ENCODE data around the gene SLC22A12. TPM values are rescaled to one million over a fixed set of nuclear protein-coding genes. Genes with fewer than 3 reads are reported as not detected.

The SLC22A12 gene
- polyA plus RNA-seq (2011; rRNA removed) (not detected in 2 replicates), polyA minus RNA-seq (2011; rRNA and poly(A)+ RNA removed) (not detected in 2 replicates)

DNA sequence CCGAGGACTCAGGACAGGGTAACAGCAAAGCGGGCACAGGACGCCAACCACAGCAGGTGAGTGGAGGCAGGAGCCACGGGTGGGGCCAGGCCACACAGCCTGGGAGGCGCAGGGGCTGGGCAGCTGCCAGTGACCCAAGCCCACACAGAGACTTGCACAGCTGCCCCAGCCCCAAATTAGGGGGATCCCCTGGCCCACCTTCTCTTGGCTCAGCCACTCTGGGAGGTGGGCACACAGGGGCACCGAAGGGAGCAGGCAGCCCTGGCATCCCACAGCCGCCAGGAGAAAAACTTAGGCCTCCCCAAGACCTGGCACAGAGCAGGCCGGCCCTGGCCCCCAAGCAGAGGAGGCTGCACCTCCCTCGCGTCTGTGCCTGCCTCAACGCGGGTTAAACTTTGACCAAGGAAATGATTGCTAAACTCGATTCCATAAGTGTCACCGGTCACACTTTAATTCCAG, at the start of gene SLC22A12:
TSS of gene SLC22A12 (plus strand) at position 458 of the 459 bp plus-strand sequence. CDS start 337 bp downstream, outside the sequence.
- H3K27ac ChIP-seq (ENCODE audit: low read depth, low read length) = no peak within 1 kb of the TSS
- peaks cover 25% of the 10 kb centered on the region; the same call in 1 of the 2 replicates for H3K9me3 ChIP-seq (ENCODE audit: control insufficient read depth, insufficient read depth, low read length)
- no peak for DNase-seq (ENCODE audit: low read depth, low spot score)
- no peak within 1 kb of the TSS for H3K4me3 ChIP-seq (ENCODE audit: low read depth, low read length)
- H3K27me3 ChIP-seq (ENCODE audit: control insufficient read depth, insufficient read depth, low read length) = no peaks in the 10 kb centered on the region
- TF ChIP-seq, protein P1, sequence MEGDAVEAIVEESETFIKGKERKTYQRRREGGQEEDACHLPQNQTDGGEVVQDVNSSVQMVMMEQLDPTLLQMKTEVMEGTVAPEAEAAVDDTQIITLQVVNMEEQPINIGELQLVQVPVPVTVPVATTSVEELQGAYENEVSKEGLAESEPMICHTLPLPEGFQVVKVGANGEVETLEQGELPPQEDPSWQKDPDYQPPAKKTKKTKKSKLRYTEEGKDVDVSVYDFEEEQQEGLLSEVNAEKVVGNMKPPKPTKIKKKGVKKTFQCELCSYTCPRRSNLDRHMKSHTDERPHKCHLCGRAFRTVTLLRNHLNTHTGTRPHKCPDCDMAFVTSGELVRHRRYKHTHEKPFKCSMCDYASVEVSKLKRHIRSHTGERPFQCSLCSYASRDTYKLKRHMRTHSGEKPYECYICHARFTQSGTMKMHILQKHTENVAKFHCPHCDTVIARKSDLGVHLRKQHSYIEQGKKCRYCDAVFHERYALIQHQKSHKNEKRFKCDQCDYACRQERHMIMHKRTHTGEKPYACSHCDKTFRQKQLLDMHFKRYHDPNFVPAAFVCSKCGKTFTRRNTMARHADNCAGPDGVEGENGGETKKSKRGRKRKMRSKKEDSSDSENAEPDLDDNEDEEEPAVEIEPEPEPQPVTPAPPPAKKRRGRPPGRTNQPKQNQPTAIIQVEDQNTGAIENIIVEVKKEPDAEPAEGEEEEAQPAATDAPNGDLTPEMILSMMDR (IDR thresholded peaks at IDR 0.05; ENCODE audit: low read depth, low read length) = no peak
- POLR2A ChIA-PET = no interaction called here
- CTCF ChIA-PET = no interaction called here

DNA sequence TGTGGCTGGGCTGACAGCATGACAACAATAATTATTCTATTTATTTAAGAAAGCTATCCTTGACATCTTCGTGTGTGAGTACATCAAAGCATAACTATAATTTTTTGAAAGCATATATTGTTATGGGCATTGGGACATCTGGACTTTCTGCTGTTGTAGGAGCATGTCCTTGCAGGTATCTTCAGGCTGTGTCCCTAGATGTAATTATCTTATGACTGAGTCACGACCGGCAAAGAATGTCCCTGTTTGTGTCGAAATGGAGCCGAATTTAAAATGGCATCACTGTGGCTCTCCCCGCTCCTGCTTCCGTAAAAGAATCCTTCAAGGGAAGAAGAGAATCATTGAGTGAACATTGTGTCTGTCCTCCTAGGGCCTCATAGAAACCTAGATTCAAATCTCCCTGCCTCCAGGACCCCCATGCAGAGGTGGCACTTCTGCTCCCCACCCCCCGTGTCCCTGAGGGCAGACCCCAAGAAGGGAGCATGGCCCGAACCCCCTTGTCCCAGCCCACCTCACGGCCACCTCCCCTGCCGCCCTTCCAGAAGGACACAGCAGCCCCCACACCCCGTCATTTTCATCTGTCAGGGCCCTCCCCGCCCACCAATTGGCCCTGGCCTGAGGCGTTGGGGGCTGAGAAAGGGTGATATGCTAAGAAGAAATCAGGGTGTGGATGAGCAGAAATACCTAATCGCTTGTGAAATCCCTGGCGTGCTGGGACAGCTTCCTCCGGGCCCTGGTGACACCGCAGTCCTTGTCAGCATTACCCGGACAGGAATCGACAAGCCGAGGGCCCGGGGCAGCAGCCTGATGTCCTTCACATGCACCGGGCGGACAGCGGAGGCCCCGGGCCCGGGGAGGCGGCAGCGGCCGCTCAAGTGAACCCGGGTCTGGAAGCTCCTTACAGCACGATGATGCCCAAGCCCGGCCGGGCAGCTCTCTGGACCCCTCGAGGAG, 48.6 kb upstream of the SLC22A12 start:
- H3K4me3 ChIP-seq (ENCODE audit: low read depth, low read length) = no peak overlapping the region
- peaks cover 4% of the 10 kb centered on the region; the same call in 1 of the 2 replicates for H3K9me3 ChIP-seq (ENCODE audit: control insufficient read depth, insufficient read depth, low read length)
- CTCF ChIA-PET = no interaction called here
- peaks cover 20% of the 10 kb centered on the region for H3K27me3 ChIP-seq (ENCODE audit: control insufficient read depth, insufficient read depth, low read length)
- POLR2A ChIA-PET = interaction anchor here (0.6 kb wide), 1 partner anchor 165 kb away, joined by 3 read pairs; no protein-coding TSS in a partner anchor
- no peak for DNase-seq (ENCODE audit: low read depth, low spot score)
- TF ChIP-seq, protein P1 (IDR thresholded peaks at IDR 0.05; ENCODE audit: low read depth, low read length) = no peak
- H3K27ac ChIP-seq (ENCODE audit: low read depth, low read length) = no peak overlapping the region

DNA sequence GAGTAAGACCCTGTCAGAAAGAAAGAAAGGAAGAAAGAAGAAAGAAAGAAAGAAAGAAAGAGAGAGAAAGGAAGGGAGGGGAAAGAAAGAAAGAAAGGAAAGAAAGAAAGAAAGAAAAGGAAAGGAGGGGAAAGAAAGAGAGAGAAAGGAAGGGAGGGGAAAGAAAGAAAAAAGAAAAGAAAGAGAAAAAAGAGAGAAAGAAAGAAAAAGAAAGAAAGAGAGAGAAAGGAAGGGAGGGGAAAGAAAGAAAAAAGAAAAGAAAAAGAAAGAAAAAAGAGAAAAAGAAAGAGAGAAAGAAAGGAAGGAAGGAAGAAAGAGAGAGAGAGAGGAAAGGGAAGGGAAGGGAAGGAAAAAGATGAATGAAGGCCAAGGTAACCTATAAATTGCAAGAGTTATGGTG, 47.2 kb upstream of the SLC22A12 start:
- Histone ChIP-seq H3K27ac (ENCODE audit: low read depth, low read length) (no peak overlapping the region), H3K27me3 (ENCODE audit: control insufficient read depth, insufficient read depth, low read length) (peaks cover 23% of the 10 kb centered on the region), H3K4me3 (ENCODE audit: low read depth, low read length) (no peak overlapping the region), H3K9me3 (ENCODE audit: control insufficient read depth, insufficient read depth, low read length) (peaks cover 4% of the 10 kb centered on the region; the same call in 1 of the 2 replicates)
- DNase-seq (ENCODE audit: low read depth, low spot score) = no peak
- TF ChIP-seq, protein P1 (IDR thresholded peaks at IDR 0.05; ENCODE audit: low read depth, low read length) = no peak
- POLR2A ChIA-PET = no interaction called here
- CTCF ChIA-PET = interaction anchor here (0.7 kb wide), 1 partner anchor 145 kb away, joined by 3 read pairs; no protein-coding TSS in a partner anchor

DNA sequence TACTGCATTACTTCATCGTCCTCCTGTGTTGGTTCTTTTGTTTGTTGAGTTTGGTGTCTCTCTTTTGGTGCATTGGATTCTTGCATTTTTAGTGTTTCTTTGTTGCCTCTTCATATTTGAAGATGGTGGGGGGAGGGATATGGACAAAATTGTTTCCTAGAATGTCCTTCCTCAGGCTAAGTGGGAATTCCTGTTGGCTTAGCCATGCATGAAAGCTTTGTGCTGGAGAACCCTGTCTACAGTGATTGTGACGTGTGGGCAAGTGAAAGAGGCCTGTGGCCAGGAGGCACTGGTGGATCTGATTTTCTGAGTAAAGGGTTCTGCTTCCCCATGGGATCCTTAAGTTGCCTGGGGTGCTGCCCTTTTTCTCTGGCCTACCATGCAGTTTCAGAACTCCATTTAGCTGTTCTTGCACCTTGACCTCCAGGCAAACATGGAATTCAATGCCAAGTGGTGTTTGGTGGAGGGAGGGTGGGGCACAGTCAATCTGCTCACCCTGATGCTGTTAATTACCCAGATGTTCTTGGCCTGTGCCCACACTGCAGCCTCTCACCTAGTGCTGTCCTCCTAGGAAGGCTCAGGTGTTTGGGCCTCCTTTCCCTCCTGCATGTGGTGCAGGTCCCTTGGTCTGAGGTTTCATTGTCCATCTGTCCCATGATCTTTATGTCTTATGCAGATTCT, 46.3 kb upstream of the SLC22A12 start:
- no peak for DNase-seq (ENCODE audit: low read depth, low spot score)
- ChIA-PET POLR2A (no interaction called here), CTCF (no interaction called here)
- H3K4me3 ChIP-seq (ENCODE audit: low read depth, low read length) = no peak overlapping the region
- H3K9me3 ChIP-seq (ENCODE audit: control insufficient read depth, insufficient read depth, low read length) = peaks cover 6% of the 10 kb centered on the region
- H3K27me3 ChIP-seq (ENCODE audit: control insufficient read depth, insufficient read depth, low read length) = peaks cover 23% of the 10 kb centered on the region
- H3K27ac ChIP-seq (ENCODE audit: low read depth, low read length) = no peak overlapping the region
- TF ChIP-seq, protein P1 (IDR thresholded peaks at IDR 0.05; ENCODE audit: low read depth, low read length) = no peak
